ENCODE data around the gene CYGB.
A peak's percentile ranks its signal among the peaks of the same experiment; 100 is the strongest.

The CYGB gene

GRCh38 chr17:76542566-76542971 is 5.1 kb upstream of the CYGB start:
- TF ChIP-seq, protein P1, sequence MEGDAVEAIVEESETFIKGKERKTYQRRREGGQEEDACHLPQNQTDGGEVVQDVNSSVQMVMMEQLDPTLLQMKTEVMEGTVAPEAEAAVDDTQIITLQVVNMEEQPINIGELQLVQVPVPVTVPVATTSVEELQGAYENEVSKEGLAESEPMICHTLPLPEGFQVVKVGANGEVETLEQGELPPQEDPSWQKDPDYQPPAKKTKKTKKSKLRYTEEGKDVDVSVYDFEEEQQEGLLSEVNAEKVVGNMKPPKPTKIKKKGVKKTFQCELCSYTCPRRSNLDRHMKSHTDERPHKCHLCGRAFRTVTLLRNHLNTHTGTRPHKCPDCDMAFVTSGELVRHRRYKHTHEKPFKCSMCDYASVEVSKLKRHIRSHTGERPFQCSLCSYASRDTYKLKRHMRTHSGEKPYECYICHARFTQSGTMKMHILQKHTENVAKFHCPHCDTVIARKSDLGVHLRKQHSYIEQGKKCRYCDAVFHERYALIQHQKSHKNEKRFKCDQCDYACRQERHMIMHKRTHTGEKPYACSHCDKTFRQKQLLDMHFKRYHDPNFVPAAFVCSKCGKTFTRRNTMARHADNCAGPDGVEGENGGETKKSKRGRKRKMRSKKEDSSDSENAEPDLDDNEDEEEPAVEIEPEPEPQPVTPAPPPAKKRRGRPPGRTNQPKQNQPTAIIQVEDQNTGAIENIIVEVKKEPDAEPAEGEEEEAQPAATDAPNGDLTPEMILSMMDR (IDR thresholded peaks at IDR 0.05; ENCODE audit: control insufficient read depth, insufficient read depth, low read depth, low read length, missing control alignments): no peak
- DNase-seq (ENCODE audit: low read depth): no peak
- H3K4me3 ChIP-seq (ENCODE audit: control insufficient read depth, low read depth, low read length): no peak overlapping the region

GRCh38 chr17:76541739-76542454 is 4.4 kb upstream of the CYGB start:
- DNase-seq (ENCODE audit: low read depth): no peak
- TF ChIP-seq, protein P1 (IDR thresholded peaks at IDR 0.05; ENCODE audit: control insufficient read depth, insufficient read depth, low read depth, low read length, missing control alignments): no peak
- no peak overlapping the region for H3K4me3 ChIP-seq (ENCODE audit: control insufficient read depth, low read depth, low read length)

- TF ChIP-seq, protein P1 (IDR thresholded peaks at IDR 0.05; ENCODE audit: control insufficient read depth, insufficient read depth, low read depth, low read length, missing control alignments): peak; percentile 22
- DNase-seq (ENCODE audit: low read depth): peak; percentile 71
- peak overlapping the region; percentile 43 for H3K4me3 ChIP-seq (ENCODE audit: control insufficient read depth, low read depth, low read length)
Measured at GRCh38 chr17:76540381-76541300, 3.1 kb upstream of the CYGB start.

- H3K4me3 ChIP-seq (ENCODE audit: control insufficient read depth, low read depth, low read length): peak within 1 kb of the TSS; percentile 43
- TF ChIP-seq, protein P1 (IDR thresholded peaks at IDR 0.05; ENCODE audit: control insufficient read depth, insufficient read depth, low read depth, low read length, missing control alignments): no peak
- no peak for DNase-seq (ENCODE audit: low read depth)
Measured at GRCh38 chr17:76539631-76540271, 2.2 kb upstream of the CYGB start, which contains the start of gene PRCD. PRCD (plus strand) TSS chr17:76540044; CDS start chr17:76540142, 98 bp downstream.

DNA sequence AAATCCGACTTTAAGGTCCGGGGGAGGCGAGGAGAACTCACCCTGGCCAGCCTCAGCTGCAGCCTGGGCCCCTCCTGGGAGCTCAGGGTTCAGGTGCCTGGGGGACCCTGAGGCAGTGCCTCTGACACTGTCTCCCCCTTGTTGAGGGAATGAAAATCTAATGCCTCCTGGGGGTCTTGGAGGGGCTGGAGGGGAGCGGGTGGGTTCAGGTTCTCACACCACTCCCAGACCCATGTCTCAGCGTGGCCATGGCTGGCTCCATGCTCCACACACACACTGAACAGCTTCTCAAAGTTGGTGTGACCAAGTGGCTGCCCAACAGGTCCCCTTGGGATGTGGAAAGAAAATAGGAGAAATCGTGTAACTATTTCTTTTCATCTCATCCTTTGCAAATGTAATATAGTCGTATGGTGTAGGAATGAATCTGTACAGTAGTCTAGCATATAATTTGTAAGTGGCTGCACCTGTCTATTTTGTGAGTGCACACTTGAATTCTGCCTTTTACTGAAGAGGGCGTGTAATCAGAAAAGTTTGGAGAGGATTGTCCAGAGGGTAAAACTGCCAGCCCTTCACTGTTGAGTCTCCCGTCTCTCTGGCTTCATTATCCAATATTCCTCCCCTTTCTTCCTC is 1.5 kb upstream of the CYGB start:
- H3K4me3 ChIP-seq (ENCODE audit: control insufficient read depth, low read depth, low read length): no peak overlapping the region
- TF ChIP-seq, protein P1 (IDR thresholded peaks at IDR 0.05; ENCODE audit: control insufficient read depth, insufficient read depth, low read depth, low read length, missing control alignments): no peak

More for the DNA sequence above, 1.5 kb upstream of the CYGB start:
- no peak for DNase-seq (ENCODE audit: low read depth)
